GM18907 (cell line): Measurements from ENCODE around the gene ELMOD3.
"Not testable (repeated sequence)": the region's sequence is repeated elsewhere in the genome, so short reads cannot be mapped to it uniquely, and the experiment has no call there.

Experiments used
- ATAC-seq: cut with Tn5 transposase; IDR thresholded peaks from one replicate; pipeline ENCODE4 v1.9.1; 2021; ENCODE audit warnings: mild to moderate bottlenecking, moderate library complexity; ENCODE audit not compliant: unreplicated experiment

Gene ELMOD3

DNA sequence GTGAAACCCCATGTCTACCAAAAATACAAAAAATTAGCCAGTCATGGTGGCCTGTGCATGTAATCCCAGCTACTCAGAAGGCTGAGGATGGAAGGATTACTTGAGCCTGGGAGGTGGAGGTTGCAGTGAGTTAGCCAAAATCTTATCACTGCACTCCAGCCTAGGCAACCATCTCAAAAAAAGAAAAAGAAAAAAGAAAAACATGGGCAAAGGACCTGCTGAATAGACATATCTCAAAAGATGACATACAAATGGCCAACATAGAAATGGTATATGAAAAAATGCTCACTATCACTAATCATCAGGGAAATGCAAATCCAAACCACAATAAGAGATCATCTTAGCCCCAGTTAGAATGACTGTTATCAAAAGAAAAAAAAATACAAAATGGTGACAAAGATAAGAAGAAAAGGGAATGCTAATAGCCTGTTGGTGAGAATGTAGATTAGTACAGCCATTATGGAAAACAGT is 25.4 kb upstream of the ELMOD3 start:
- ATAC-seq = no peak

DNA sequence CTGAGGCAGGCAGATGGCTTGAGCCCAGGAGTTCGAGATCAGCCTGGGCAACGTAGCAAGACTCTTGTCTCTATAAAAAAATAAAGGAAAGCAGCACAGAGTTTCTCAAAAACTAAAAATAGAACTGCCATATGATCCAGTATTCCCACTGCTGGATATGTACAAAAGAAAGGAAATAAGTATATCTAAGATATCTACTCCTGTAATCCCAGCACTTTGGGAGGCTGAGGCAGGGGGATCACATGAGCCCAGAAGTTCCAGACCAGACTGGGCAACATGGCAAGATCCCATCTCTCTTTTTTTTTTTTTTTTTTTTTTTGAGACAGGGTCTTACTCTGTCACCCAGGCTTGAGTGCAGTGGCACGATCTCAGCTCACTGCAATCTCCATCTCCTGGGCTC is 24.9 kb upstream of the ELMOD3 start:
- ATAC-seq = not testable (repeated sequence)

DNA sequence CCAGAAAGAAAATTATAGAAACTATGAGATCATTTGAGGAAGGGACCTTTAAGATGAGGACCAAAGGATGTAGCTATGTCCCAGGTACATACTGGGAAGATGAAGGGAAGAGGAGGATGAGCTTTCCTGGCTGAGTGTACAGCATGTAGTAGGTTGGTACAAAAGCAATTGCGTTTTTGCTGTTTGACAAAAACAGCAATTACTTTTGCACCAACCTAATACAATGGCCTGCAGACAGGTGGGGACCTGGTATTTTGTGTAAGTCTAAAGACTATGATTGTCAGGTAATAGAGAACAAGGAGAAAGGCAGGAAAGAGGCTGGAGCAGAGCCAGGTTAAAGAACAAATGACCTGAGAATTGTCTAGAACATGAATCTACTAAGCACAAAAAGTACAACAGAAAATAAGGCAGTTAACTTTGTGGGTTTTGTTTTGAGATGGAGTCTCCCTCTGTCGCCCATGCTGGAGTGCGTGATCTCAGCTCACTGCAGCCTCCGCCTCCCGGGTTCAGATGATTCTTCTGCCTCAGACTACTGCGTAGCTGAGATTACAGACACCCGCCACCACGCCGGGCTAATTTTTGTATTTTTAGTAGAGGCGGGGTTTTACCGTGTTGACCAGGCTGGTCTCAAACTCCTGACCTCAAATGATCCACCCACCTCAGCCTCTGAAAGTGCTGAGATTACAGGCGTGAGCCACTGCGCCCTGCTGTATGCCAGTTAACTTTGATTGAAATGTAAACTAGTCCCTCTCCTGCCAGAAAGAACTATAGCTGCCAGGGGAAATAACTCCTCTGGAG is 23.5 kb upstream of the ELMOD3 start:
- no peak for ATAC-seq

DNA sequence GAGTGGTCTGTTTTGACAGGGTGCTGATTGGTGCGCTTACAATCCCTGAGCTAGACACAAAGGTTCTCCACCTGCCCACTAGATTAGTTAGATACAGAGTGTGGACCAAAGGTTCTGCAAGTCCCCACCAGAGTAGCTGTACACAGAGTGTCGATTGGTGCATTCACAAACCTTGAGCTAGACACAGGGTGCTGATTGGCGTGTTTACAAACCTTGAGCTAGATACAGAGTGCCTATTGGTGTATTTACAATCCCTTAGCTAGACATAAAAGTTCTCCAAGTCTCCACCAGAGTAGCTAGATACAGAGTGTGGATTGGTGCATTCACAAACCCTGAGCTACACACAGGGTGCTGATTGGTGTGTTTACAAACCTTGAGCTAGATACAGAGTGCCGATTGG is 20.7 kb upstream of the ELMOD3 start:
- ATAC-seq = not testable (repeated sequence)

DNA sequence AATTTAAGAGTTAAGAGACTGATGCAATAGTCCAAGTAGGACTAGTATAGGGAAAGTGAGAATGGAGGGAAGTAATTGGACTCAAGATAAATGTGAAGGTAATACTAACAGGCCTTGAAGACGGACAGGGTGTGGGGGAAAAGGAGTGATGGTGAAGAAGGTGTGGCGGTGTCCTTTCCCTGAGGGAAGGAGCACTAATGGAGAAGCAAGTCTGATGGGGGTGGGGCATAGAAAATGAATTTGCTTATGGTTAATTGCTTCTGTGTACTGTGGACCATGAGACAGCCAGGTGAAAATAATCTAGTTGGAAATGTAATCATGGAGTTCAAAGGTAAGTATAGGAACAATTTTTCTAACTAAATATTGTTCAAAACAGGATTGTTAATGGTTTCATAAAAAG is 19.6 kb upstream of the ELMOD3 start:
- ATAC-seq = no peak

DNA sequence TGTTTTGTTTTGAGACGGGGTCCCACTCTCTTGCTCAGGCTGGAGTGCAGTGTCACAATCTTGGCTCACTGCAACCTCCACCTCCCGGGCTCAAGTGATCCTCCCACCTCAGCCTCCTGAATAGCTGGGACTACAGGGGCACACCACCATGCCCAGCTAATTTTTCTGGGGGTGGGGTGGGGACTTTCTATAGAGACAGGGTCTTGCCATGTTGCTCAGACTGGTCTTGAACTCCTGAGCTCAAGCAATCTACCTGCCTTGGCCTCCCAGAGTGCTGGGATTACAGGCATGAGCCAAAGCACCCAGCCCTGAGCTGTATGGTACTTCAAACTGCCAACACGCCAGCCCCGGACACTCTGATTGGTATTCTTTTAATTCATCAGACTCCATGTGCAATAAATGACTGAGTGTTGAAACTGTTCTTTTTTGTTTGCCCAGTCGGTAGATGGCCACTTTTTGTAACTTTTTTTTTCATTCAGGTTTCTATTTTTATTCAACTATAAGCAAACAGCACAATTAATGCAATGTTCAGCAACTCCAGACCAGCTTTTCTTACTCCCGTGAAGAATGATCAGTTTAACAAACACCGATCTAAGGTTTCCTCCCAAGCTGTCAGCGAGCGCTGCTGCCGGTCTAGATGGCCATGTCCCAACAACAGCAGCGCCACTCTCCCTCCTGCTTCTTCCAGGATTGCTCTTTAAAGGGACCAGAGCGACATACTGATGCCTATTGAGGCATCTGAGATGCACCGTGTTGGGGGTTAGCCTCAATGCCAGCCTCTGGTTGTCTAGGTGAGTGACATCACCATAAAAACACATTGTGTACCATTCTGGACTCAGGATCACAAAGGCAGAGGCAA is 14.3 kb upstream of the ELMOD3 start:
- ATAC-seq = no peak

DNA sequence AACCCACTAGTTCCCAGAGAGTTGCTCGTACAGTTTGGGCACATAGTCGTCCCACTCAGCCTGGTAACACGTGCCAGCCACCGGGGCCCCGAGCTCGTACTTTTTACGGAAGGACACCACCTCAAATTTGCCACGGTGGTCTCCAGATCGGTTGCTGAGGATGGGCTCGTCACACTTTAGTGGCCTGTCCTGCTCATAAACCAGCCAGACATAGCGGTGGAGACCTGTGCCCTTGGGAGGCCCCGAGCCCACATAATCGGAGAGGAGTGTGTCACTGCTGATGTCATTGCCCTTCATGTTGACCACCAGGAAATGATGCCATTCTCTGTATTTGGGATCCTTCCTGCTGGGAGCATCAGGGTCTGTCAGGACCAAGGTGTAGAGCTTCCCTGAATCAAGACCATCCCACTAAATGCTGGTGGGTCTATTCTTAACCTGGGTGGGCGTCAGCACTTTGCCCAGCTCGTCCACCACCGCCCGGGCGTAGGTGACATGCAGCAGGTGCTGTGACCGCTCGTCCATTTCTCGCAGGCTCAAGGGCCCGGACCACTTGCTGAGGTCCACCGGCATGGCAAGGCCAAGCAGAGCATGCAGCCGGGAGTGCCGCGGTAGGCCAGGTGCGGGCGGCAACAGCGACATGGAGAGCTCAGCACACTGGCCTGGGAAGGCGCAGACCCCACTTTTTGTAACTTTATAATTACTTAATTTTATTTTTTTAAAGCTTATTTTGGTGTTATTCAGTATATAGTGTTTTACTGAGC is 13.1 kb upstream of the ELMOD3 start:
- no peak for ATAC-seq

DNA sequence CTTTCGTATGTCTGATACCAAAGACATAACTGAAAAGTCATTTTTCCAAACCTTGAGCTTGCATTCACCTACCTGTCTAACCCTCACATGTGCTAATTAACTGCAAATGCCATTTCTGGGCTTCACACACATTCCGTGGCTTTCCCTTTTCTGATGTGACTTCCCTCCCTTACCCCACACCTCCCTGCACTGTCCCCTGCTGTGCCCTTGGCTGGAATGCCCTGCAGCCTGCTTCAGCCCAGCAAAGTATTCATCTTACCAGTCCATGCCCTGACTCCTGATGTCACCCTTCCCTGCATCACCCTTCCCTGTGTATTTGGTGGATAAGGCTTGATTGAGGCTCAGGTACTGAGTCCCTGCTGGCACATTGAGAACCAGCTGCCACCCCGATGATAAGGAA is 12.4 kb upstream of the ELMOD3 start:
- no peak for ATAC-seq

DNA sequence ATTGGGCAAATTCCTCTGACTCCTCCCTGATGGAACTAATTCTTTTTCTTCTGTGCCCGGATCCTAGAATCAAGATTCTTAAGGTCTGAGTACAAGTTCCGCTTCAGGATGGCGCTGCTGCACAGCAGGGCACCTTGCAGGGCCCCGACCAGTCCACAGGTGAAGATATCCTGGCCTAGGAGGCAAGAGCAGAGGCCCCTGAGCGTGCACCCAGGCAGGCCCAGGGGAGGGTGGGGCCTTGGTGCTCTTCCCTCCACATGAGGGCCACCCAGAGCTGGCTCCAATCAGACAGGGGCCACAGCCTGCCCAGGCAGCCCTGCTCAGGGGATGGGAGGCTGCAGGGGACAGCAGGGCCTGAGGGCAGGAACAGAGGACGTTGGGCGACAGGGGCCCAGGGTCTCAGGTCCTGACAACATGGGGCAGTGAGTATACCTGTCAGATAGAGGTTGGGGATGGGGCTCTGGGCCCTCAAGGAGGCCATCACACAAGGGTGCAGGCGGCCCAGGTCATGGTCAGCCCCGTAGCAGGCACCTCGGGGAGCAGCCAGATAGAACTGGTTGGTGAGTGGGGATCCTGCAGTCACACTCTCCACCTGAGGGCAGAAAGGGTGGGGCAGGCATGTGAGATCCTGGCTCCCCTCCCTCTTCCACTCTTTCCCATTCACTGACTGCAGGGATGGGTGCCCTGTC is 11.2 kb upstream of the ELMOD3 start:
- ATAC-seq = not testable (repeated sequence)

DNA sequence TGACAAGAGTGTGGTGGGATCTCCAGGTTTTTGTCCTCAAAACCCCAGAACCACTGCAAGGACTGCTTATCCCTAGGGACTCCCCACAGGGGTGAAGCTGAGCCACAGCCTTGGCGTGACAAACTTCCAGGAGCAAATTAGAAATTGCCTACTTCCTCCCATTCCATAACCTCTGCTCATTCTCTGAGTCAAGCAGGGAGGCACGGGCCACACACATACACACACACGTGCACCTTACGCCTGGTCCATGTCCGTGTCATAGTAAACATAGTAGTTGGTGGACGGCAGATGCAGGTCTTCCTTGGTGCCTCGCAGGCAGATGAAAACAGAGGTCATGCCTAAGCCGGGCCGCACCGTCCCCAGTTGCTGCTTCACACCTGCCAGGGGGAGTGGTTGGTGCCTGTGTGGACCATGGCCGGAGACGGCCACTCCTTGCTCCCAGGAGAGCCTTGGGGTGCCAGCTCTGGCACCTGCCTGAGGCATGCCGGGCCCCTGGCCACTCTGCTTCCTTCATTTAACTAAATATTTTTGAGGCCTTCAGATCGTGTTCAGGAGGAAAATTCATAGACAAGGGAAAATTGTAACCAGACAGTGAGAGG is 10.1 kb upstream of the ELMOD3 start:
- ATAC-seq = no peak

DNA sequence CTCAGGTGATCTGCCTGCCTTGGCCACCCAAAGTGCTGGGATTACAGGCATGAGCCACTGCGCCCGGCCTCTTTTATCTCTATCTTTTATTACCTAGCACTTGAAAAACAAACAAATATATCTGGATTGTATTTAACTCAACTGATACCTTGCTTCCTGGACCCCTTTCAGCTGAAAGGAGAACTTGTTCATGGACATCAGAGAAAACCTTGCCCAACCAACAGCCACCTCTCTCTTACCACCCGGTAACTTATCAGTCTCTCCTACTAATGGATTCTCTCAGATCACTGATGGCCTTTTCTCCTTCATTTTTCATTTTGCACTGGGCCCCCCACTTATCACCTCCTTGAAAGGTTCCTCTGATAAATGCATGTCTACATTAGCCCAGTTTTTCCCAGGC is 7.0 kb upstream of the ELMOD3 start:
- no peak for ATAC-seq

DNA sequence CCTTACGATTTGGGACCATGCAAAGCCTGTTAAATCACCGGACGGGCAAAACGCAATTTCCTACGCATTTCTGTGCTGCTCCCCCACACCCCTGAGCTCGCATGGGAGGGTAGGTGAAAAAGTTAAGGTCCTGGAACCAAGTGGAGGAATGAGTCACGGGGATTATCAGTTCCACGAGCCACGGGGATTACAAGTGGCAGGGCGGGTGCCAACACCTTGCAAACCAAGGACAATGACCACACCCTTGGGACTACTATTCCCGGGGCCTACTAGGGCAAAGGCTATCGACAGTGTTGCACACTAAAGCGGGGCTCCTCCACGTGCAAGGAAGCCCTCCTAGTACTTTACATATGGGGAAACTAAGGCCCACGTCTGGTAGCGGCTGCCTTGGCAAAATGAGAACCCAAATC is 688 bp upstream of the ELMOD3 start:
- ATAC-seq = peak; percentile 1

DNA sequence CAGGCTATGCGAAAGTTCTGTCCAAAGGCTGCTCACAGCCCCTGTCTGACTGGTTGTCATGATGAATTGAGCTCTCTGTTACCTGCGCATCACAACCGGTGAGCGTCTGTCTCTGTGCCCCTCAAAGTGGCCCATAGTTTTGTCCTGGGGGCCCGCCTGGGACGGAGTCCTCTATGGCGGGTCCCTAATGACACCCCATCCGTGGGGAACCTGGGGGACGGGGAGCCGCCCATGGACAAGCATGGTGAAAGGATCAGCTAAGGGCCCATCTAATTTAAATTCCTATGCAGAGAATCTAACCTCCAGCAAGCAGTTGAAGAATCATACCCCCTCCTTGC is 473 bp downstream of the ELMOD3 start:
- ATAC-seq = peak; percentile 12

DNA sequence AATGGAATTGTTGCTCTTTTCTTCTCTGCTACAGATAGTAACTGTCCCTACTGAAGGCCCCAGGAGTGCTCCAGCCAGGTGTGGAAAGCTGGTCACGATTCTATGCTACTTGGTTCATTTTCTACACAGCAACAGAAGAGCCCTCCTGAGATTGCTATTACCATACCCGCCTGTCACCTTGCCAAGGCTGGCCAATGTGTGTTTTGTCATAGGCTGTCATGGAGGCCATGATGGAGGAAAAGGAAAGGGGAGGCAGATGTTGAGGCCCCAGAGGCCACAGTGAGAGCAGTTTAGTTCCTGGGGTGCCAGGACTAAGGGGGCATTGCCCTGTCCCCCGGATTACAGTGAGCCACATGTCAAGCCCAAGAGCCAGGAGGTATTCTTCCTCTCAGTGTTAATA is 952 bp downstream of the ELMOD3 start:
- ATAC-seq = no peak

DNA sequence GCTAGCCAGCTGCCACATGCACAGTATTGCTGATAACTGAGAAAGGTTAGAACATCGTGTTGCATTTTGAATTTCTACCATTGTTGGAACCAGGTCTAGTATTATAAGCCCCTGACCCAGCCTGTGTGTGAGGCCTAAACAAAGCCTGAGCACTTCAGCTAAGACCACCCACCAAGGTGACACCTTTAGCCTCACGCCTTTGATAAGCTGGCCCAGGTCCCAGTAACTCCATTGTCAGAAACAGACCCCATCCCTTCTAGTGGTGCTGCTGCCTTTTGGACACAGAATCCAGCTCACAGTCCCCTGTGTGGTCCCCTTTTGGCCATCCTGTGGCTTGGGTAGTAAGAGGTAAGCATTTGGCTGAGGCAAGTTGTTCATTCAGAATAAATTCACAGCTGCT is 1.6 kb downstream of the ELMOD3 start:
- no peak for ATAC-seq

DNA sequence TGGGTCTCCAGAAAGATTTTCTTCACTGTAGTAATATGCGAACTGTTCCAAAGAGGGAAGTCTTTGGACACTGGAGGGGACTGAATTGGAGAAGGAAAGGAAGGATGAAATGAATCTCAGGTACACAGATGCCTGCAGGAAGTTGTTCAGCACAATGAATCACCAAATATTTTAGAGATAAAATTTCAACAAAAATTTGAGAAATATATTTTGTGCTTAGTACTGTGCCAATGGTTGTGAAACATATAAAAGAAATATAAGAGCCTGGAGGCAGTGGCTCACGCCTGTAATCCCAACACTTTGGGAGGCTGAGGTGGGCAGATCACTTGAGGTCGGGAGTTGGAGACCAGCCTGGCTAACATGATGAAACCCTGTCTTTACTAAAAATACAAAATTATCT is 3.2 kb downstream of the ELMOD3 start:
- no peak for ATAC-seq

DNA sequence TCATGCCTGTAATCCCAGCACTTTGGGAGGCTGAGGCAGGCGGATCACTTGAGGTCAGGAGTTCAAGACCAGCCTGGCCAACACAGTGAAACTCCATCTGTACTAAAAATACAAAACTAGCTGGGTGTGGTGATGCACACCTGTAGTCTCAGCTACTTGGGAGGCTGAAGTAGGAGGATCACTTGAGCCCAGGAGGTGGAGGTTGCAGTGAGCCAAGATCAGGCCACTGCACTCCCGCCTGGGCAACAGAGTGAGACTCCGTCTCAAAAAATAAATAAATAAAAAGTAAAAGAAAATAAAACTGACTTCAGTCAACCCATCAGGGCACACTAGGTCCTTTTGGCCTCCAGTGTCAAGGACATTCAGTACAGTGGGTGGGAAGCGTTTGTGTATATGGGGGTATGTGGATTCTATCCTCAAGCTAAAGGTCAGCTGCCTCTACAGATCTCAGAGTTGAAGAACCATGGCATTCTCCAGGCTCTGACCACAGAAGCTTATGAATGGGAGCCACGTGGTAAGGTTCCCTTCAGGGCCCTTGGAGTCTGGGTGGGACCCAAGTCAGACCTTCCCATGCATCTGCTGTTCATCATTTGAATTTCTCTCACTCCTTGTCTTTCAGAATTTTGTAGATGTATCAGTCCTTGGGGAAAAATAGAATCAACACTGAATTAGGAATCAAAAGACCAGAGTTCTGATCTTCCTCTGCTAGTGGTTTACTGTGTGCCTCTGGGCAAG is 8.3 kb downstream of the ELMOD3 start:
- not testable (repeated sequence) for ATAC-seq

DNA sequence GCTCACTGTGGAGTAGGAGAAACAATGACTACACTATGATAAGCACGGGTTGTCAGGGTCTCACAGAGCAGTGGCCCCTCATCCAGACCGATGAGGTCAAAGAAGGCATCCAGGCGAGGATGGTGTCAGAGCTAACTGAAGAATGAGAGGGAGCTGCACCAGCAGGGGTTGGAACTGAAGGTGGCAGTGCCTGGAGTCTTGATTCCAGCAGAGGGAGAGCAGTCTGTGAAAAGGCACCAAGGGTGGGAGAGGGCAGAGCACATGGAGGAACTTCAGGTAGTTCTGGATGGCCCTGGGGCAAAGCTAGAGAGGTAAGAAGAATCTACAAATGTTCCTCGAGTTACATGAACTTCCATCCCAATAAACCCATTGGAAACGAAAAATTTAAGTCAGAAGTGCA is 12.6 kb downstream of the ELMOD3 start:
- no peak for ATAC-seq

DNA sequence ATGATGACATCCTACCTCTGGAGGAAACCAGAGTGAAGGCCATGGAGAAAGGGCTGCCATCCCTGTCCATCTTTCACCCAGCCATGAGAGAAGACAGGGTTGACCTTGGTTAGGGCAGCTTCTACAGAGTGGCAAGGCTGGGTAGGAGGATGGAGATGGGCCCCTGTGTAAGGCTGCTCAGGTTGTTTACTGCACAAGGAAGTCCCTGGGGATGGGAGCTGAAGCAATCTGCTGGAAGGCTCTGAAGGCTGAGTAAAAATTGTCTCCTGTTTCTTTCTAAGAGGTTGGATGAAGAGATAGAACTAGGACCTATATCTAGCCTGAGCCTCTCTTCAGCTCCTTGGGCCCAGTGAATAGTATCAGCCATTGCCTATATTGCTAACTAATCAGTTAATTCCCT is 14.4 kb downstream of the ELMOD3 start:
- no peak for ATAC-seq

DNA sequence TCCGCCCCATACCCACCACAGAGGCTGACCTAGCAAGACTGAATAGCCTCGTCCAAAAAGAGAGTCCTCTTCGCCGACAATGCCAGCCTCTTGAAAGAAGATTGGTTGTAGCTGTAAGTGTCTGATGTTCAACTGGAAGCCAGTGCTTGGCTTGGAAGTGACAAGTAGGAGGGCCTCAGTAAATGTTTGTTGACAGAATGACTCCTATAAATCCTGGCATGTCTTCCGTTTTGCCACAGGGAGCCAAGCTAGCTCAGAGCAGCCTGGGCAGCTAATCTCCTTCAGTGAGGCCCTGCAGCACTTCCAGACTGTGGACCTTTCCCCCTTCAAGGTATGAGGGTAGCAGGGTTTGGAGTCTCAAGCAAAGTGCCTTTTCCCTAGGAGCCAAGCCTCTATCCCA is 14.9 kb downstream of the ELMOD3 start:
- no peak for ATAC-seq
